ENCODE data around the gene BDH2.

DNA sequence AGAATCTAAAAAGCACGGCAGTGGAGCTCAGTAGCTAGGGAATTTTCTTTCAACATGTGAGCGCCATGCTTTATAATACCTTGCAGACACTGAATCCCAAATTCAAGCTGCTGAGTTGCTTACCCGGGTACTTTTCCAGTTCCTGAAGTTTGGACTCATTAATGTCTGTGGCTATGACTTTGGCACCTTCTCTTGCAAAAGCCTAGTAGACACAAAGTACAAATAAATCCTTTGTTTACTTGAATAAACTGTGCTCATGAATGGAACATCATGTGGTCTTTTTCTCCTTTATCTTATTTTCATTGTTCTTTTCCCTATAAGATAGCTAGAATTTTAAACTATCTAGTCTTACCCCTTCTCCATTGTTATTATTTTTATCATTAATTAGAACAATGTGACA, 4.6 kb downstream of the BDH2 start:
- TF ChIP-seq, protein P1, sequence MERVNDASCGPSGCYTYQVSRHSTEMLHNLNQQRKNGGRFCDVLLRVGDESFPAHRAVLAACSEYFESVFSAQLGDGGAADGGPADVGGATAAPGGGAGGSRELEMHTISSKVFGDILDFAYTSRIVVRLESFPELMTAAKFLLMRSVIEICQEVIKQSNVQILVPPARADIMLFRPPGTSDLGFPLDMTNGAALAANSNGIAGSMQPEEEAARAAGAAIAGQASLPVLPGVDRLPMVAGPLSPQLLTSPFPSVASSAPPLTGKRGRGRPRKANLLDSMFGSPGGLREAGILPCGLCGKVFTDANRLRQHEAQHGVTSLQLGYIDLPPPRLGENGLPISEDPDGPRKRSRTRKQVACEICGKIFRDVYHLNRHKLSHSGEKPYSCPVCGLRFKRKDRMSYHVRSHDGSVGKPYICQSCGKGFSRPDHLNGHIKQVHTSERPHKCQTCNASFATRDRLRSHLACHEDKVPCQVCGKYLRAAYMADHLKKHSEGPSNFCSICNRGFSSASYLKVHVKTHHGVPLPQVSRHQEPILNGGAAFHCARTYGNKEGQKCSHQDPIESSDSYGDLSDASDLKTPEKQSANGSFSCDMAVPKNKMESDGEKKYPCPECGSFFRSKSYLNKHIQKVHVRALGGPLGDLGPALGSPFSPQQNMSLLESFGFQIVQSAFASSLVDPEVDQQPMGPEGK (CRISPR knock-in tag; IDR thresholded peaks at IDR 0.05; ENCODE audit: borderline replicate concordance), result no peak
- TF ChIP-seq ZNF70 (CRISPR knock-in tag; IDR thresholded peaks at IDR 0.05) (no peak), ZNF8 (CRISPR knock-in tag; IDR thresholded peaks at IDR 0.05) (no peak), ZC3H10 (CRISPR knock-in tag; IDR thresholded peaks at IDR 0.05) (no peak), ZFP30 (CRISPR knock-in tag; IDR thresholded peaks at IDR 0.05) (no peak), PPARA (CRISPR knock-in tag; IDR thresholded peaks at IDR 0.05; ENCODE audit: borderline replicate concordance) (no peak)
- TF ChIP-seq, protein P2, sequence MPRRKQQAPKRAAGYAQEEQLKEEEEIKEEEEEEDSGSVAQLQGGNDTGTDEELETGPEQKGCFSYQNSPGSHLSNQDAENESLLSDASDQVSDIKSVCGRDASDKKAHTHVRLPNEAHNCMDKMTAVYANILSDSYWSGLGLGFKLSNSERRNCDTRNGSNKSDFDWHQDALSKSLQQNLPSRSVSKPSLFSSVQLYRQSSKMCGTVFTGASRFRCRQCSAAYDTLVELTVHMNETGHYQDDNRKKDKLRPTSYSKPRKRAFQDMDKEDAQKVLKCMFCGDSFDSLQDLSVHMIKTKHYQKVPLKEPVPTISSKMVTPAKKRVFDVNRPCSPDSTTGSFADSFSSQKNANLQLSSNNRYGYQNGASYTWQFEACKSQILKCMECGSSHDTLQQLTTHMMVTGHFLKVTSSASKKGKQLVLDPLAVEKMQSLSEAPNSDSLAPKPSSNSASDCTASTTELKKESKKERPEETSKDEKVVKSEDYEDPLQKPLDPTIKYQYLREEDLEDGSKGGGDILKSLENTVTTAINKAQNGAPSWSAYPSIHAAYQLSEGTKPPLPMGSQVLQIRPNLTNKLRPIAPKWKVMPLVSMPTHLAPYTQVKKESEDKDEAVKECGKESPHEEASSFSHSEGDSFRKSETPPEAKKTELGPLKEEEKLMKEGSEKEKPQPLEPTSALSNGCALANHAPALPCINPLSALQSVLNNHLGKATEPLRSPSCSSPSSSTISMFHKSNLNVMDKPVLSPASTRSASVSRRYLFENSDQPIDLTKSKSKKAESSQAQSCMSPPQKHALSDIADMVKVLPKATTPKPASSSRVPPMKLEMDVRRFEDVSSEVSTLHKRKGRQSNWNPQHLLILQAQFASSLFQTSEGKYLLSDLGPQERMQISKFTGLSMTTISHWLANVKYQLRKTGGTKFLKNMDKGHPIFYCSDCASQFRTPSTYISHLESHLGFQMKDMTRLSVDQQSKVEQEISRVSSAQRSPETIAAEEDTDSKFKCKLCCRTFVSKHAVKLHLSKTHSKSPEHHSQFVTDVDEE (CRISPR knock-in tag; IDR thresholded peaks at IDR 0.05), result no peak
- TF ChIP-seq, protein P3, sequence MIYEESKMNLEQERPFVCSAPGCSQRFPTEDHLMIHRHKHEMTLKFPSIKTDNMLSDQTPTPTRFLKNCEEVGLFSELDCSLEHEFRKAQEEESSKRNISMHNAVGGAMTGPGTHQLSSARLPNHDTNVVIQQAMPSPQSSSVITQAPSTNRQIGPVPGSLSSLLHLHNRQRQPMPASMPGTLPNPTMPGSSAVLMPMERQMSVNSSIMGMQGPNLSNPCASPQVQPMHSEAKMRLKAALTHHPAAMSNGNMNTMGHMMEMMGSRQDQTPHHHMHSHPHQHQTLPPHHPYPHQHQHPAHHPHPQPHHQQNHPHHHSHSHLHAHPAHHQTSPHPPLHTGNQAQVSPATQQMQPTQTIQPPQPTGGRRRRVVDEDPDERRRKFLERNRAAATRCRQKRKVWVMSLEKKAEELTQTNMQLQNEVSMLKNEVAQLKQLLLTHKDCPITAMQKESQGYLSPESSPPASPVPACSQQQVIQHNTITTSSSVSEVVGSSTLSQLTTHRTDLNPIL (CRISPR knock-in tag; IDR thresholded peaks at IDR 0.05; ENCODE audit: low read depth), result no peak
- TF ChIP-seq, protein P4, sequence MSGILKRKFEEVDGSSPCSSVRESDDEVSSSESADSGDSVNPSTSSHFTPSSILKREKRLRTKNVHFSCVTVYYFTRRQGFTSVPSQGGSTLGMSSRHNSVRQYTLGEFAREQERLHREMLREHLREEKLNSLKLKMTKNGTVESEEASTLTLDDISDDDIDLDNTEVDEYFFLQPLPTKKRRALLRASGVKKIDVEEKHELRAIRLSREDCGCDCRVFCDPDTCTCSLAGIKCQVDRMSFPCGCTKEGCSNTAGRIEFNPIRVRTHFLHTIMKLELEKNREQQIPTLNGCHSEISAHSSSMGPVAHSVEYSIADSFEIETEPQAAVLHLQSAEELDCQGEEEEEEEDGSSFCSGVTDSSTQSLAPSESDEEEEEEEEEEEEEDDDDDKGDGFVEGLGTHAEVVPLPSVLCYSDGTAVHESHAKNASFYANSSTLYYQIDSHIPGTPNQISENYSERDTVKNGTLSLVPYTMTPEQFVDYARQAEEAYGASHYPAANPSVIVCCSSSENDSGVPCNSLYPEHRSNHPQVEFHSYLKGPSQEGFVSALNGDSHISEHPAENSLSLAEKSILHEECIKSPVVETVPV (CRISPR knock-in tag; IDR thresholded peaks at IDR 0.05), result no peak

Data from SK-N-SH treated with all-trans-retinoic acid at 6 μM for 48 hours (cell line).